ENCODE data around the gene APOD.
"Not testable (repeated sequence)": the region's sequence is repeated elsewhere in the genome, so short reads cannot be mapped to it uniquely, and the experiment has no call there.

Gene APOD

DNA sequence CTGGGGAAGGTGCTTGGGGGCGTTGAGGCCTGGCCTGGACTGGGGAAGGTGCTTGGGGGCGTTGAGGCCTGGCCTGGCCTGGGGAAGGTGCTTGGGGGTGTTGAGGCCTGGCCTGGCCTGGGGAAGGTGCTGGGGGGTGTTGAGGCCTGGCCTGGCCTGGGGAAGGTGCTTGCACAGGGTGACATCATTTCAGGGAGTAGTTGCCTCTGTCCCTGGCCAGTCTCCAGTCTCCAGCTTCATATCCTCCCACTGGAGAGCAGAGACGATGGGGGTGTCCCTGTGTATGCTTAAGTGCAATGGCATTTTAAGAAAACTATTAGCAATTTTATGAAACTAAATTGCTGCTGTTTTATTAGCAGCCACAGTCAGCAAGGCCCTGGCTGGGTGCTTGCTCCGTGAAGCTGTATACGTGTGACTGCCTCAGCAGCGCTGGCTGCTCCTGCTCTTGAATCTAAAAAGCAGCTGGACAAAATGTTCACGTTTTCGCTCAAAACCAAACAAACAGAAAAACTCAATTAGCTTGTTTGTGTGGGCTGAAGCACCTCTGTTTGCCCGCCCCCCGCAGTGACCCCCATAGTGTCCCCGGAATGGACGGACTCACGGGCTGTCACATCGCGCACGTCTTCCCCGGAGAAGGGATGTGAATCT is 38.9 kb upstream of the APOD start:
- H3K4me1 Mint-ChIP-seq: peaks cover 33% of the 10 kb centered on the region
- H3K36me3 Mint-ChIP-seq: peaks cover 27% of the 10 kb centered on the region
- H3K9me3 Mint-ChIP-seq; DNase-seq (ENCODE audit: low spot score in 2 of 2); ATAC-seq; H3K4me3 Mint-ChIP-seq: not testable (repeated sequence)
- peak overlapping the region; percentile 87 for H3K27ac Mint-ChIP-seq

GRCh38 chr3:195622012-195622411 is 38.3 kb upstream of the APOD start:
- ATAC-seq; H3K9me3 Mint-ChIP-seq; DNase-seq (ENCODE audit: low spot score in 2 of 2); H3K4me3 Mint-ChIP-seq: not testable (repeated sequence)
- Mint-ChIP-seq H3K4me1 (peaks cover 27% of the 10 kb centered on the region), H3K27ac (peak overlapping the region; percentile 87), H3K36me3 (peaks cover 21% of the 10 kb centered on the region)

DNA sequence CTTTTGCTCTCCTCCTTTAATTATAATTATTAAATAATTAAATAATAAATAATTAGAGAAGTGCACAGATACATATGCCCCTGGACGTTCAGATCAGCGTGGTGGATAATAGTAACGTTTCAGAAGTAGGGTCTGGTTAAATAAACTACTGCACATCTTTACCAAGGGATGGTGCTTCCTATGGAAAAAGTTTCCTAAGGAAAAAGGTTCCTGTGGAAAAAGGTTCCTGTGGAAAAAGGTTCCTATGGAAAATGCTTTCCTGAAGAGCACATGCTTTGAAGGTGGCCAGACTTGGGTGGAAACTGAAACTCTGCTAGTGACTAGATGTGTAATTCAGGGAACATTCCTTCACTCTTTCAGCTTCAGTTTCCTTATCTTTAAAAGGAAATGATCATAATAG is 37.4 kb upstream of the APOD start:
- H3K9me3 Mint-ChIP-seq; H3K27ac Mint-ChIP-seq; ATAC-seq; DNase-seq (ENCODE audit: low spot score in 2 of 2); H3K4me3 Mint-ChIP-seq: not testable (repeated sequence)
- H3K4me1 Mint-ChIP-seq: peaks cover 24% of the 10 kb centered on the region
- peaks cover 18% of the 10 kb centered on the region for H3K36me3 Mint-ChIP-seq

GRCh38 chr3:195620476-195620875 is 36.7 kb upstream of the APOD start:
- not testable (repeated sequence) for H3K9me3 Mint-ChIP-seq; ATAC-seq; H3K4me3 Mint-ChIP-seq; DNase-seq (ENCODE audit: low spot score in 2 of 2)
- peak overlapping the region; percentile 26 for H3K27ac Mint-ChIP-seq
- peaks cover 18% of the 10 kb centered on the region for H3K36me3 Mint-ChIP-seq
- peaks cover 24% of the 10 kb centered on the region for H3K4me1 Mint-ChIP-seq

GRCh38 chr3:195619591-195620369 is 36.0 kb upstream of the APOD start:
- Mint-ChIP-seq H3K36me3 (peaks cover 12% of the 10 kb centered on the region), H3K27ac (peak overlapping the region; percentile 26), H3K4me1 (peaks cover 29% of the 10 kb centered on the region)
- DNase-seq (ENCODE audit: low spot score in 2 of 2); H3K9me3 Mint-ChIP-seq; ATAC-seq; H3K4me3 Mint-ChIP-seq: not testable (repeated sequence)

- Mint-ChIP-seq H3K36me3 (peaks cover 12% of the 10 kb centered on the region), H3K4me1 (peaks cover 42% of the 10 kb centered on the region)
- not testable (repeated sequence) for H3K27ac Mint-ChIP-seq; H3K9me3 Mint-ChIP-seq; H3K4me3 Mint-ChIP-seq; DNase-seq (ENCODE audit: low spot score in 2 of 2)
- ATAC-seq: peak; percentile 17
These were observed 34.3 kb upstream of the APOD start for GRCh38 chr3:195617784-195618659.

GRCh38 chr3:195617134-195617533 is 33.4 kb upstream of the APOD start:
- not testable (repeated sequence) for DNase-seq (ENCODE audit: low spot score in 2 of 2)
- H3K4me1 Mint-ChIP-seq: peaks cover 39% of the 10 kb centered on the region

DNA sequence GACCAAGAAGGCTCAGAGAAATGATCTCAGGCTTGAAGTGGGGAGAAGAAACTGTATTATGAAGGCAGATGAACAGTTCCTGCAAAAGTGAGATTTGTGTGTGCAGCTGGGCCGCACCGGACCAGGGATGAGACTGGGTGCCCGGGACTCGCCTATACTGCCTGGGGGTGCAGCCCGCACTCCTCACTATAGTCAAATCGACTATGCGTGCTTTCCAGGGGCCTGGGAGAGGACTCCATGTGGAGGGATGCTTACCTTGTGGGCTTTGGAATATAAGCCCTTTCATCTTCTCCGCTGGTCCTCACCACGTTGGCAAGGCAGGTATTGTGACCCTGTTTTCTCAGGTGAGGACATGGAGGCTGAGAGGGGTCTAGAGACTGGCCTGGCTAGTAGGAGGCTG is 32.9 kb upstream of the APOD start:
- Mint-ChIP-seq H3K27ac (no peak overlapping the region), H3K36me3 (peaks cover 6% of the 10 kb centered on the region), H3K9me3 (no peaks in the 10 kb centered on the region), H3K4me3 (no peak overlapping the region), H3K4me1 (peaks cover 35% of the 10 kb centered on the region)
- ATAC-seq: no peak
- no peak for DNase-seq (ENCODE audit: low spot score in 2 of 2)

More at GRCh38 chr3:195617134-195617533, 33.4 kb upstream of the APOD start:
- not testable (repeated sequence) for ATAC-seq, H3K27ac Mint-ChIP-seq, H3K9me3 Mint-ChIP-seq, H3K36me3 Mint-ChIP-seq, H3K4me3 Mint-ChIP-seq

- not testable (repeated sequence) for ATAC-seq; H3K36me3 Mint-ChIP-seq; H3K9me3 Mint-ChIP-seq; H3K27ac Mint-ChIP-seq; H3K4me3 Mint-ChIP-seq; DNase-seq (ENCODE audit: low spot score in 2 of 2)
- peaks cover 35% of the 10 kb centered on the region for H3K4me1 Mint-ChIP-seq
These were observed 32.3 kb upstream of the APOD start for GRCh38 chr3:195615952-195616537.

DNA sequence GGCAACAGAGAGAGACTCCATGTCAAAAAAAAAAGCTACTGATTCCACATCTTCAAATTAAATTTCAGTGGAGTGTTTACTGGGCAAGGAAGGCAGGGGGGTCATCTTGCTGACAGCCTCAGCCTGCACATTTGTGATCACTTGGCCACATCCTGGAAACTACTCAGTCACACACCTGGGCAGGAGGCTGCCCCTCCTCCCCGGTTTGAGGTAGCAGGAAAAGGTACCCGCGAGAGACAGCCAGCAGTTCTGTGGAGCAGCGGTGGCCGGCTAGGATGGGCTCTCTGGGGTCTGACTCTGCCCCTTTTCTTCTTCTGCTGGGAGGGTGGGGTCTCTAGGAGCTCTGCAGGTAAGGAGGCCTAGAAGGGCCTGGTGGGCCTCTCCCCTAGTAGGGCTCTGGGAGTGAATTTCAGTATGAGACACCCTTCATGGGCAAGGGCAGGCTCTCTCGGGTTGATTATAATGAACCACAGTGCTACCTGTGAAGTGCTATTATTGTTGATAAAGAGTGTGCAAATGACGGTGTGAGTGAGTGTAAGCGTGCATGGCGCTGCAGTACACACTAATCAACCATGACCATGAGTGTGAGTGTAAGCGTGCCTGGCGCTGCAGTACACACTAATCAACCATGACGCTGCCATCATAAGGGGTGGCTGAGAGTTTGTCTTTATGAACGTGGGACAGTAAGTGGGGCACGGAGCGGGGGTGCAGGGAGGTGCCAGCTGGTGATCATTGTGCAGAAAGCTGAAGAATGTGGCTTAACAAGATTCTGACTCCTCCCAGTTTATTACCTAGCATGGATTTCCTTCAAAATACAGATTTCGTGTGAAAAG is 31.1 kb upstream of the APOD start:
- H3K9me3 Mint-ChIP-seq; DNase-seq (ENCODE audit: low spot score in 2 of 2); H3K36me3 Mint-ChIP-seq: not testable (repeated sequence)
- Mint-ChIP-seq H3K4me1 (peaks cover 26% of the 10 kb centered on the region), H3K4me3 (peak overlapping the region; percentile 36), H3K27ac (peak overlapping the region; percentile 38)
- ATAC-seq: peak; percentile 39

DNA sequence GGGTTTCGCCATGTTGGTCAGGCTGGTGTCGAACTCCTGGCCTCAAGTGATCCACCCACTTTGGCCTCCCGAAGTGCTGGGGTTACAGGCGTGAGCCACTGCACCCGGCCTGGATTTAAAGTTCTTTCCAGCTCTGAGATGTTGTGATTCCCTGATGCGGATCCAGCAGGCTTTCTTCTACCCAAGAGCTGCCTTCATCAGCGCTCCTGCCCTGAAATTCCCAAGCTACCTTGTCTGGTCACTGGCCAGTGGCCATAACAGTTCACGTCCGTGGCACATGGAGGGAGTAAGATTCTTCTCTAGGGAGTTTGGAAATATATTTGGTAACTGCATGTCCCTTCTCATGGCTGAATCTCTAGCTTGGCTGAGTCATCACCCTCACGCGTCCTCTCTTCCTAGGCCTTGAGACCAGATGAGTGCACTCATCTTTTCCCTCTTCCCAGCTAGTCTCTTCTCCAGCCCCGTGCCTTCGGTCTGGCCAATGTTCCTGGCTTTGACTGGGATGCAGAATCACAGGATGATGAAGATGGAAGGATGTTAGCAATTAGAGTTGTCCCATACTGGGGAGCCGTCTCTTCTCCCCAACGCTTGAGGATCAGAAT is 29.8 kb upstream of the APOD start:
- peak overlapping the region; percentile 38 for H3K27ac Mint-ChIP-seq
- ATAC-seq: no peak

DNA sequence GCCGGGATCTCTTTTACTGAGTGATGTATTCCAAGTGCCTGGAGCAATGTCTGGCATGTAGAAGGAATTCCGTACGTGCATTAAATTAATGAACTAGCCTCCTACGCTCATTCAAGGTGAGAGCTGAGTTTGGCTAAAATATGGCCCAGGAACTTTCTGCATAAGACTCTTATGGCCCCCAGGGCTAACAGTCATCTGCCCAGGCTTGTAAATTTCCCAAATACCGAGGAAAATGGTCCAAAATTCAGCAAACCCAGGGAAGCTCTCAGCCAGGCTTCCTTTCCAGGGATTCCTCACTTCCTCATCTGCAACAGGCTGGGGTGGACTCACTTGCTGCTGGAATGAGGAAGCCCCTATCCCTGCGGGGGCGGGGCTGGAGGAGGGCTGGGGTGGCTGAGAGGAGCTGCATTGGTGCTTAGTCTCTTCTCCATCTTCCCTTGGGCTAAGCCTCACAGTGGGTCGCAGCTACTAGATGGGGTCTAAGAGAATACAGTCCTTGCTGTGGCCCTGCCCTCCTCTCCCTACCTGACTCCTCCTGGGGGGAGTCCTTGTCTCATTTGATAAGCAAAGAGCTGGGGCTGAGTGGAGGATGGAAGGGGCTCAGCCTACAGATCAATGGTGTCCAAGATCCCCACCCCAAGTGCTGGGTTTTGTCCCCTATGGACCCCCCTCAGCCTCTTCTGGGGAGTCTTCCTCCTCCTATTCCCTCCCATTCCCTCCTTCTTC is 28.5 kb upstream of the APOD start:
- Mint-ChIP-seq H3K36me3 (peaks cover 8% of the 10 kb centered on the region), H3K4me3 (no peak overlapping the region), H3K9me3 (peaks cover 4% of the 10 kb centered on the region), H3K4me1 (peaks cover 35% of the 10 kb centered on the region), H3K27ac (no peak overlapping the region)
- ATAC-seq (no peak), DNase-seq (ENCODE audit: low spot score in 2 of 2) (no peak)

More for the DNA sequence above, 29.8 kb upstream of the APOD start:
- Mint-ChIP-seq H3K36me3 (peaks cover 8% of the 10 kb centered on the region), H3K4me3 (peak overlapping the region; percentile 36), H3K9me3 (no peaks in the 10 kb centered on the region), H3K4me1 (peaks cover 33% of the 10 kb centered on the region)
- no peak for DNase-seq (ENCODE audit: low spot score in 2 of 2)

DNA sequence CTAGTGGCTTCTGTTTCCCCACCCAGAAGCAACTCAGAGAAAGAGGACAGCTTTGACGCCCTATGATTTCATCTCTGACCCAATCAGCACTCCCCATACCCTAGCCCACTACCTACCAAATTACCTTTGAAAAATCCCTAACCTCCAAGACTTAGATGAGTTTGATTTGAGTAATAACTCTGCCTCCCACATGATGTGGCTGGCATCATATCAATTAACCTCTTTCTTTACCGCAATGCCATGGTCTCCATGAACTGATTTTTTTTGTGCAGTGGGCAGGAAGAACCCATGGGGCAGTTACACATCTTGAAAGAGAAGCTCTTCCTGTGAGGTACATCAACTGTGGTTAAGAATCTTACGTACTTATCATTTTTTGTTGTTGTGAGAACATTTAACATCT is 25.5 kb upstream of the APOD start:
- peaks cover 9% of the 10 kb centered on the region for H3K9me3 Mint-ChIP-seq
- peak in 1 of 2 donors; percentile 64 for DNase-seq (ENCODE audit: low spot score in 2 of 2)
- peak; percentile 96 for ATAC-seq
- peaks cover 24% of the 10 kb centered on the region for H3K4me1 Mint-ChIP-seq
- H3K4me3 Mint-ChIP-seq: peak overlapping the region; percentile 40
- peaks cover 8% of the 10 kb centered on the region for H3K36me3 Mint-ChIP-seq
- H3K27ac Mint-ChIP-seq: peak overlapping the region; percentile 63
